Gastrocnemius medialis (tissue), 4 donors: ENCODE results near the gene HK3. TPM values are rescaled to one million over a fixed set of nuclear protein-coding genes. Genes with fewer than 3 reads are reported as not detected.

Source experiments
- ATAC-seq, 2 donors: fragments of 150-250 bp; one replicate each; pipeline ENCODE4 v1.9.1; 2016
- DNase-seq, 2 donors: peaks; one replicate each; pipeline ENCODE4 v3.0.0-alpha.2; 2019
- H3K27ac ChIP-seq, 4 donors: fragments of 200-600 bp; sonication (generic); 1 replicate in 1 of 4; 2 replicates in 3 of 4; pipeline ENCODE4 v1.5.1; 2016 to 2018; ENCODE audit warnings: mild to moderate bottlenecking in 2 of 4, moderate library complexity in 1 of 4
- H3K27me3 ChIP-seq, 3 donors: fragments of 200-600 bp; sonication (generic) in 2 of 3; 1 replicate in 1 of 3; 2 replicates in 2 of 3; pipeline versions ENCODE4 v1.5.1 to v1.6.0; 2016 to 2019; ENCODE audit warnings: mild to moderate bottlenecking in 1 of 3, moderate library complexity in 1 of 3
- H3K36me3 ChIP-seq, 2 donors: fragments of 200-600 bp; sonication (generic) in 1 of 2; one replicate each; pipeline ENCODE4 v1.5.1; 2017 to 2018
- H3K4me1 ChIP-seq, 2 donors: fragments of 200-600 bp; sonication (generic) in 1 of 2; one replicate each; pipeline ENCODE4 v1.5.1; 2016 to 2017; ENCODE audit warnings: mild to moderate bottlenecking in 2 of 2
- H3K4me3 ChIP-seq, 4 donors: fragments of 200-600 bp; sonication (generic) in 3 of 4; 1 replicate in 1 of 4; 2 replicates in 3 of 4; pipeline ENCODE4 v1.5.1; 2016 to 2019; ENCODE audit warnings: mild to moderate bottlenecking in 2 of 4
- H3K9me3 ChIP-seq, 3 donors: fragments of 200-600 bp; sonication (generic) in 2 of 3; 1 replicate in 1 of 3; 2 replicates in 2 of 3; pipeline ENCODE4 v1.5.1; 2016 to 2019
- POLR2A ChIP-seq, 2 donors: fragments of 450-650 bp; IDR thresholded peaks; one replicate each; pipeline ENCODE4 v1.6.1; 2017; ENCODE audit warnings: antibody characterized with exemption in 2 of 2, mild to moderate bottlenecking in 2 of 2, moderate library complexity in 2 of 2
- in situ Hi-C, 4 donors: fragments of 200-750 bp; cut with MboI; loops; one replicate each; pipeline versions ENCODE4 v1.15.0 to v1.8.0; 2017; ENCODE audit warnings: low sequenced_read_pairs in 4 of 4
- intact Hi-C: fragments of 100-400 bp; cut with DNase I; formaldehyde crosslinking; loops from one replicate; pipeline ENCODE4 v1.15.1; 2023; ENCODE audit warnings: low total_unique reads
- total RNA-seq, 4 donors: library from RNA; depleted of rRNA; stranded (reverse); fragments of >200 nt; gene quantifications; one replicate each; pipeline versions ENCODE4 v1.1.0 to v1.2.3, GENCODE V29; 2016
- TF ChIP-seq, protein P1 (sequence below), 5 experiments: fragments of 450-650 bp in 3 of 5; fragments of 200-600 bp in 2 of 5; sonication (generic) in 2 of 5; IDR thresholded peaks in 4 of 5; conservative IDR thresholded peaks in 1 of 5; 1 replicate in 4 of 5; 2 replicates in 1 of 5; pipeline ENCODE4 v1.5.1; 2016 to 2019; ENCODE audit warnings: antibody characterized with exemption in 5 of 5, mild to moderate bottlenecking in 3 of 5, moderate library complexity in 3 of 5

HK3 gene
- total RNA-seq, 4 donors from 2014 or later = 0.53 to 2.6 (median 2.4) TPM

GRCh38 chr5:176906126-176906525, 7.0 kb upstream of the HK3 start:
- no peaks in the 10 kb centered on the region for H3K27me3 ChIP-seq
- in situ Hi-C loops = no loop called here
- H3K36me3 ChIP-seq = peaks cover 0 to 80% of the 10 kb centered on the region in 2 donors
- DNase-seq (no peak), ATAC-seq (no peak)
- no peaks in the 10 kb centered on the region for H3K4me1 ChIP-seq
- H3K27ac ChIP-seq = no peak overlapping the region
- intact Hi-C loops = no loop called here
- no peak for TF ChIP-seq POLR2A (IDR thresholded peaks at IDR 0.05)
- TF ChIP-seq, protein P1, sequence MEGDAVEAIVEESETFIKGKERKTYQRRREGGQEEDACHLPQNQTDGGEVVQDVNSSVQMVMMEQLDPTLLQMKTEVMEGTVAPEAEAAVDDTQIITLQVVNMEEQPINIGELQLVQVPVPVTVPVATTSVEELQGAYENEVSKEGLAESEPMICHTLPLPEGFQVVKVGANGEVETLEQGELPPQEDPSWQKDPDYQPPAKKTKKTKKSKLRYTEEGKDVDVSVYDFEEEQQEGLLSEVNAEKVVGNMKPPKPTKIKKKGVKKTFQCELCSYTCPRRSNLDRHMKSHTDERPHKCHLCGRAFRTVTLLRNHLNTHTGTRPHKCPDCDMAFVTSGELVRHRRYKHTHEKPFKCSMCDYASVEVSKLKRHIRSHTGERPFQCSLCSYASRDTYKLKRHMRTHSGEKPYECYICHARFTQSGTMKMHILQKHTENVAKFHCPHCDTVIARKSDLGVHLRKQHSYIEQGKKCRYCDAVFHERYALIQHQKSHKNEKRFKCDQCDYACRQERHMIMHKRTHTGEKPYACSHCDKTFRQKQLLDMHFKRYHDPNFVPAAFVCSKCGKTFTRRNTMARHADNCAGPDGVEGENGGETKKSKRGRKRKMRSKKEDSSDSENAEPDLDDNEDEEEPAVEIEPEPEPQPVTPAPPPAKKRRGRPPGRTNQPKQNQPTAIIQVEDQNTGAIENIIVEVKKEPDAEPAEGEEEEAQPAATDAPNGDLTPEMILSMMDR (IDR thresholded peaks at IDR 0.05 in 4 of 5, conservative IDR thresholded peaks at IDR 0.05 in 1 of 5) = no peak
- H3K9me3 ChIP-seq = no peaks in the 10 kb centered on the region
- no peak overlapping the region for H3K4me3 ChIP-seq

GRCh38 chr5:176904276-176904675, 5.1 kb upstream of the HK3 start:
- no peak for TF ChIP-seq POLR2A (IDR thresholded peaks at IDR 0.05)
- TF ChIP-seq, protein P1 (IDR thresholded peaks at IDR 0.05 in 4 of 5, conservative IDR thresholded peaks at IDR 0.05 in 1 of 5) = no peak
- H3K4me1 ChIP-seq = no peaks in the 10 kb centered on the region
- H3K27me3 ChIP-seq = no peaks in the 10 kb centered on the region
- intact Hi-C loops (no loop called here), in situ Hi-C loops (no loop called here)
- H3K27ac ChIP-seq = no peak overlapping the region
- no peak for DNase-seq
- H3K4me3 ChIP-seq = no peak overlapping the region
- H3K36me3 ChIP-seq = peaks cover 0 to 67% of the 10 kb centered on the region in 2 donors
- H3K9me3 ChIP-seq = no peaks in the 10 kb centered on the region
- ATAC-seq = no peak

GRCh38 chr5:176902911-176903664, 3.9 kb upstream of the HK3 start:
- H3K27ac ChIP-seq = no peak overlapping the region
- ATAC-seq = no peak
- H3K36me3 ChIP-seq = peaks cover 0 to 56% of the 10 kb centered on the region in 2 donors

GRCh38 chr5:176902102-176902814, 3.1 kb upstream of the HK3 start:
- in situ Hi-C loops = no loop called here
- Histone ChIP-seq H3K4me1 (no peaks in the 10 kb centered on the region), H3K27ac (no peak overlapping the region), H3K9me3 (no peaks in the 10 kb centered on the region), H3K27me3 (no peaks in the 10 kb centered on the region), H3K4me3 (no peak overlapping the region), H3K36me3 (peaks cover 0 to 48% of the 10 kb centered on the region in 2 donors)
- intact Hi-C loops = no loop called here
- DNase-seq (no peak), ATAC-seq (no peak)
- TF ChIP-seq, protein P1 (IDR thresholded peaks at IDR 0.05 in 4 of 5, conservative IDR thresholded peaks at IDR 0.05 in 1 of 5) = no peak
- TF ChIP-seq POLR2A (IDR thresholded peaks at IDR 0.05) = no peak

More at GRCh38 chr5:176902911-176903664, 3.9 kb upstream of the HK3 start:
- intact Hi-C loops (no loop called here), in situ Hi-C loops (no loop called here)
- no peak overlapping the region for H3K4me3 ChIP-seq
- no peaks in the 10 kb centered on the region for H3K9me3 ChIP-seq
- H3K4me1 ChIP-seq = no peaks in the 10 kb centered on the region
- no peak for DNase-seq
- TF ChIP-seq POLR2A (IDR thresholded peaks at IDR 0.05) = no peak
- TF ChIP-seq, protein P1 (IDR thresholded peaks at IDR 0.05 in 4 of 5, conservative IDR thresholded peaks at IDR 0.05 in 1 of 5) = no peak
- H3K27me3 ChIP-seq = no peaks in the 10 kb centered on the region
